ENCODE results near the gene MYT1. TPM values are rescaled to one million over a fixed set of nuclear protein-coding genes. Genes with fewer than 3 reads are reported as not detected.
A peak's percentile ranks its signal among the peaks of the same experiment; 100 is the strongest.

The MYT1 gene
- total RNA-seq, 1 donor from 2014 or later = 2.3 TPM

GRCh38 chr20:64253443-64253842 lies 89.2 kb downstream of the MYT1 start:
- no peaks in the 10 kb centered on the region for H3K27me3 Mint-ChIP-seq
- no peaks in the 10 kb centered on the region for H3K9me3 Mint-ChIP-seq (ENCODE audit: low read depth)
- H3K4me3 Mint-ChIP-seq (ENCODE audit: low read depth) = no peak overlapping the region
- H3K27ac Mint-ChIP-seq = peak overlapping the region; percentile 19
- no peaks in the 10 kb centered on the region for H3K36me3 Mint-ChIP-seq (ENCODE audit: insufficient read depth)
- no peak for DNase-seq (ENCODE audit: low spot score, unreplicated experiment)
- H3K4me1 Mint-ChIP-seq (ENCODE audit: low read depth) = peaks cover 22% of the 10 kb centered on the region
- TF ChIP-seq CTCF (IDR thresholded peaks at IDR 0.05; ENCODE audit: unreplicated experiment) = no peak

DNA sequence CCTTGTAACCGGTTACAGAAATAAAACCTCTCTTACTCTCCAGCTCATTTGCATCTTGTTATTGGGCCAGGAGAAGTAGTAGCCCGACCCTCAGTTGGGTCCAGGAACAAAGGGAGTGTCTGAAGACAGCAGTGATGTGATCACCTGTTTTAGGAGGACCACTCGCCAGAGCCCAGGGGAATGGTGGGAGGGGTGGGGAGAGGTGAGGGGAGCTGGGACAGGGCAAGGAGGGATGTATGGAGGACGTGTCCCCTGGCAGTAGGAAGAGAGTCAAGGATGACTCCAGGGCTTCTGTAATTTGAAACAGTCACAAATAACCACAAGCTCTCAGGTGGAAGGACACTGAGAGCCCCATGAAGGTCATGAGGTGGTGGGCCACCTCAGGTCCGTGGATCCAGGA lies 89.9 kb downstream of the MYT1 start:
- no peaks in the 10 kb centered on the region for H3K36me3 Mint-ChIP-seq (ENCODE audit: insufficient read depth)
- no peaks in the 10 kb centered on the region for H3K27me3 Mint-ChIP-seq
- H3K9me3 Mint-ChIP-seq (ENCODE audit: low read depth) = no peaks in the 10 kb centered on the region
- H3K27ac Mint-ChIP-seq = no peak overlapping the region
- peaks cover 28% of the 10 kb centered on the region for H3K4me1 Mint-ChIP-seq (ENCODE audit: low read depth)
- peak overlapping the region; percentile 47 for H3K4me3 Mint-ChIP-seq (ENCODE audit: low read depth)
- DNase-seq (ENCODE audit: low spot score, unreplicated experiment) = no peak
- no peak for TF ChIP-seq CTCF (IDR thresholded peaks at IDR 0.05; ENCODE audit: unreplicated experiment)

DNA sequence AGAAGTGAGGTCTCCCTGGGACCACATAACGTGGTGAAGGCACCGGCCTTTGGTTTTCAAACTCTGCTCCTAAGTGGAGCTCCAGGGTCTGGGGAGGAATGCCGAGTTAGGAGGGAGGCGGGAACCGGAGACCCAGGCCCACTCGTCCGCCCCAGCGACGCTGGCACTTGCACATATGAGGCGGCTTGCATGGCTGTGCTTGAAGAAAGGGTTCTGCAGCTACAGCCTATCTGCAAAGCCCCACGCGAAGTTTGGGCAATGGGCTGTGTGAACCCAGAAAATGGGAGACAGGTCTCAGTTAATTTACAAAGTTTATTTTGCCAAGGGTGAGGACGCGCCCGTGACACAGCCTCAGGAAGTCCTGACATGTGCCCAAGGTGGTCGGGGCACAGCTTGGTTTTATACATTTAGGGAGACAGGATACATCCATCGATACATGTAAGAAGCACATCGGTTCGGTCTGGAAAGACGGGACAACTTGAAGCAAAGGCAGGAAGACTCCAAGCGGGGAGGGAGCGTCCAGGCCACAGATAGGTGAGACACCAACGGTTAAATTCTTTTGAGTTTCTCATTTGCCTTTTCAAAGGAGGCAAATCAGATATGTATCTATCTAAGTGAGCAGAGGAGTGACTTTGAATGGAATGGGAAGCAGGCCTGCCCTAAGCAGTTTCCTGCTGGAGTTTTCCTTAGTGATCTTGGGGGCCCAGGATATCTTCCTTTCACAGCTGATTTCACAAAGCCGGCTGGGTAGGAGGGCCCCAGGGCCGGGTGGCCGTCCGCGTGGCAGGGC lies 90.5 kb downstream of the MYT1 start:
- no peaks in the 10 kb centered on the region for H3K27me3 Mint-ChIP-seq
- no peaks in the 10 kb centered on the region for H3K9me3 Mint-ChIP-seq (ENCODE audit: low read depth)
- H3K4me1 Mint-ChIP-seq (ENCODE audit: low read depth) = peaks cover 28% of the 10 kb centered on the region
- H3K4me3 Mint-ChIP-seq (ENCODE audit: low read depth) = peak overlapping the region; percentile 64
- peak overlapping the region; percentile 8 for H3K27ac Mint-ChIP-seq
- no peak for TF ChIP-seq CTCF (IDR thresholded peaks at IDR 0.05; ENCODE audit: unreplicated experiment)
- DNase-seq (ENCODE audit: low spot score, unreplicated experiment) = no peak
- no peaks in the 10 kb centered on the region for H3K36me3 Mint-ChIP-seq (ENCODE audit: insufficient read depth)

GRCh38 chr20:64255361-64256281 lies 91.4 kb downstream of the MYT1 start, which contains the start of gene PCMTD2:
PCMTD2 (plus strand) TSS chr20:64255748; CDS start chr20:64259966, 4,218 bp downstream.
- H3K4me1 Mint-ChIP-seq (ENCODE audit: low read depth) = peaks cover 28% of the 10 kb centered on the region
- H3K27ac Mint-ChIP-seq = peak within 1 kb of the TSS; percentile 97
- no peaks in the 10 kb centered on the region for H3K9me3 Mint-ChIP-seq (ENCODE audit: low read depth)
- no peaks in the 10 kb centered on the region for H3K36me3 Mint-ChIP-seq (ENCODE audit: insufficient read depth)
- H3K27me3 Mint-ChIP-seq = no peaks in the 10 kb centered on the region
- H3K4me3 Mint-ChIP-seq (ENCODE audit: low read depth) = peak within 1 kb of the TSS; percentile 96
- peak; percentile 84 for DNase-seq (ENCODE audit: low spot score, unreplicated experiment)
- TF ChIP-seq CTCF (IDR thresholded peaks at IDR 0.05; ENCODE audit: unreplicated experiment) = no peak

DNA sequence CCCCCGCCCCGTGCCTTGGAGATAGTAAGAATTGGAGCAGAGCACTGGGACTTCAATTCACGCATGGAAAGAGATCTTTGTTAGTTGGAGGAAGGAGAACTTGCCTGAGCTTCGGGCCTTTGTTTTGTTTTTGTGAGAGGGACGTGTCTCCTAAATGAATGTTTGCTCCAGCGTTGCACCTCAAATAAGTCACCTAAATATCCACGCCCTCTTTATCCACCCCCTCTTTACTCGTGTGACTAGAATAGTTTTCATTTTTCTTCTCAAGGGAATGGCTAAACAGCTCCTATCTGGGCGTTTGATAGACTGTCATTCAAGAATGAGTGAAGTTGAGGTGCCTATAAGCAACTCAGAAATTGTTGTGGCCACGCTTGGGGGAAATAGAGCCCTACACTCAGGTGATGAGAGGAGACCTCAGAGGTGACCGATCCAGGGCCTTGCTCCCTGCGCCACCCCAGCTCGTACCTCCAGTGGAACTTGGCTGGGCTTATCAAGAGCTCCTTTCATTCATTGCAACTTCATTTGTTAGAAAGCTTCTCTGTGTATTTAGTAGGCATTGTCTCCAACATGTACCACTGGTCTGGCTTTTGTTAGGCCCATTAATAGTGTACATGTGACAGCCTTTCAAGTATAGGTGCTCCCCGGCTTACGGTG lies 92.2 kb downstream of the MYT1 start:
- TF ChIP-seq CTCF (IDR thresholded peaks at IDR 0.05; ENCODE audit: unreplicated experiment) = no peak

More for the DNA sequence above, 92.2 kb downstream of the MYT1 start:
- peak overlapping the region; percentile 96 for H3K4me3 Mint-ChIP-seq (ENCODE audit: low read depth)
- H3K9me3 Mint-ChIP-seq (ENCODE audit: low read depth) = no peaks in the 10 kb centered on the region
- no peak for DNase-seq (ENCODE audit: low spot score, unreplicated experiment)
- H3K36me3 Mint-ChIP-seq (ENCODE audit: insufficient read depth) = peaks cover 2% of the 10 kb centered on the region
- H3K4me1 Mint-ChIP-seq (ENCODE audit: low read depth) = peaks cover 30% of the 10 kb centered on the region
- H3K27ac Mint-ChIP-seq = peak overlapping the region; percentile 97
- H3K27me3 Mint-ChIP-seq = no peaks in the 10 kb centered on the region

Measured in progenitor cell of endocrine pancreas (in vitro differentiated cells).